ENCODE data around the gene JAK1. TPM values are rescaled to one million over a fixed set of nuclear protein-coding genes. Genes with fewer than 3 reads are reported as not detected.

The JAK1 gene
- total RNA-seq, 1 donor from 2014 or later, result 106 TPM

DNA sequence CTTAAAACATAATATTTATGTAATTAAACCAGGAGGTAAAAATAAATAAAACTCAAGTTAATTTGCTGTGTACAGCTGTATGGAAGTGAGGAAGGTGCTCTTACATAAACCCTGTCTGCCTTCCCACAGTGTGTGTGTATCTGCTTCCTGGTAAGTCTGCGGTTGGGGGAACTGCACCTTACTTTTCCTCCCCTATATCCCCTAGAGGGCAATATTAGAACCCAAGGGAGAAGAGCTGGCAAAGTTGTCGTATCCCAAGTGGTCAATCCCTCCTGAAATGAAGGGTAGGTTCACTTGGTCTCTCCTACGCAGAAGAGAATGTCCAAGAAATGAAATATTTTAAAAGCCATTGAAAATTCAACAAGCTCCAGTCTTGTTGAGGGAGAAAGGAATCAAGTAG lies 17.8 kb upstream of the JAK1 start:
- Histone ChIP-seq H3K27me3 (ENCODE audit: low read depth) (no peaks in the 10 kb centered on the region), H3K36me3 (peaks cover 26% of the 10 kb centered on the region), H3K4me3 (no peak overlapping the region), H3K4me1 (peaks cover 12% of the 10 kb centered on the region), H3K9me3 (replicated peaks) (no peaks in the 10 kb centered on the region), H3K27ac (replicated peaks) (no peak overlapping the region)
- TF ChIP-seq CTCF (IDR thresholded peaks at IDR 0.05; ENCODE audit: borderline replicate concordance), result no peak
- intact Hi-C loops (cut with micrococcal nuclease), result no loop called here
- DNase-seq, result no peak

- Histone ChIP-seq H3K27me3 (ENCODE audit: low read depth) (no peaks in the 10 kb centered on the region), H3K9me3 (replicated peaks) (no peaks in the 10 kb centered on the region), H3K36me3 (peaks cover 33% of the 10 kb centered on the region), H3K4me1 (peaks cover 12% of the 10 kb centered on the region), H3K4me3 (no peak overlapping the region), H3K27ac (replicated peaks) (no peak overlapping the region)
- TF ChIP-seq CTCF (IDR thresholded peaks at IDR 0.05; ENCODE audit: borderline replicate concordance), result no peak
- intact Hi-C loops (cut with micrococcal nuclease), result no loop called here
- DNase-seq, result no peak
Measured at GRCh38 chr1:64983110-64983509, 16.8 kb upstream of the JAK1 start.

DNA sequence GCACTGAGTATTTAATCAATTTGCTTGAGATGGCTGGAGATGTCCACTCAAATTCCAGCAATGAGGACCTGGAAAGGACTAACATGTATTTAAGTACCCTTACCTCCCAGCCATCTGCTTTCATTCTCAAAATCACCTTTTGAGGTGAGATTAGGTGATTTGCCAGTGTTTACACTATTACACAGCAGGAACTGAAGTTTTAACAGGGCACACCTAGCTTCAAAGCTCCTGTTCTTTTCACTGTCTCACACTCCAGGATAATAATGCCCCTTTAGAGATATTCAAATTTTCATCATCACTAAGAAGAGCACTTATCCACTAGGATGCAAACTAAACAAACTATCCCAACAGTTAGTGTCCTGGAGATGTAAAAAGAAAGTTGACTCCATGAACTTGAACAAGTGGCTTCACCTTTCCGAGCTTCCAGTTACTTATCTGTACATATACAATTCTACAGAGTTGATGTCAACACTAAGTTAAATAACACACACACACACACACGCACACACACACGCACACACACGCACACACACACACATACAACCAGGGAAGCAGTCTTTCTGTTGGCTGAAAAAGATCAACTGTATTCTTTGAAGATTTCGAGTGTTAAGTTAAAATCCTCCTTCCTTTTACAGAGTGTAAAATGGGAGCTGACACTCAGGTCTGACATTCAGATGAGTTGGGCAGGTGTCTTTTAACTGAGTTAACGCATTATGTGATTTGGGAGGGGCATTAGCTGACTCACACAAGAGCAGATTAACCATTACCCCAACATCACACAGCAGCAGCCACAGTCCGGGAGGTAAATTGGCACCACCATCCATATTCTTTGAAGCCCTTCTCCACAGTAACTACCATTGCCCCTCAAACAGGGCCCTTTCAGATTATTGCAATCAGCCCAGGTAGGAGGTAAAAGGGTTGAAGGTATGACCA lies 15.5 kb upstream of the JAK1 start:
- no peak overlapping the region for H3K27ac ChIP-seq (replicated peaks)
- intact Hi-C loops (cut with micrococcal nuclease), result no loop called here
- H3K27me3 ChIP-seq (ENCODE audit: low read depth), result no peaks in the 10 kb centered on the region
- peaks cover 2% of the 10 kb centered on the region for H3K4me1 ChIP-seq
- TF ChIP-seq CTCF (IDR thresholded peaks at IDR 0.05; ENCODE audit: borderline replicate concordance), result no peak
- no peaks in the 10 kb centered on the region for H3K9me3 ChIP-seq (replicated peaks)
- DNase-seq, result no peak
- H3K4me3 ChIP-seq, result no peak overlapping the region
- H3K36me3 ChIP-seq, result peaks cover 29% of the 10 kb centered on the region

- Histone ChIP-seq H3K9me3 (replicated peaks) (no peaks in the 10 kb centered on the region), H3K36me3 (peaks cover 31% of the 10 kb centered on the region), H3K4me1 (peaks cover 6% of the 10 kb centered on the region), H3K27me3 (ENCODE audit: low read depth) (no peaks in the 10 kb centered on the region), H3K4me3 (no peak overlapping the region), H3K27ac (replicated peaks) (no peak overlapping the region)
- no peak for TF ChIP-seq CTCF (IDR thresholded peaks at IDR 0.05; ENCODE audit: borderline replicate concordance)
- intact Hi-C loops (cut with micrococcal nuclease), result no loop called here
- DNase-seq, result no peak
Measured at GRCh38 chr1:64980745-64981600, 14.6 kb upstream of the JAK1 start.

DNA sequence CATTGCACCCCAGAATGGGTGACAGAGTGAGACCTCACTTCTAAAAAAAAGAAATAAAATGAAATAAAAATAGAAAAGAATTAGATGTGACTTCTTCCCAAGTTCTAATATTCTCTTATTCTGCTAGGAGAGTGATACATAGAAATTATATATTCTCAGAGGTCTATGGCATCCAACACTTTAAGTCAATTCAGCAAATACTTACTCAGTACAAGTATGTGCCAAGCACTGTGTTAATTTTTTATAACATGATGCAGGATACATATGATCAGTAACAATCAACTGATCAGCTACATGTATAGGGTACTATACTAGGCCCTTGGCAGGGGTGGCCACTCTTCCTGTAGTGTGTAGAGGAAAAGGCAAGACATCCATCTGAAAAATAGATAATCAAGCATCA lies 13.0 kb upstream of the JAK1 start:
- TF ChIP-seq CTCF (IDR thresholded peaks at IDR 0.05; ENCODE audit: borderline replicate concordance), result no peak
- no peaks in the 10 kb centered on the region for H3K9me3 ChIP-seq (replicated peaks)
- peaks cover 6% of the 10 kb centered on the region for H3K4me1 ChIP-seq
- H3K36me3 ChIP-seq, result peaks cover 18% of the 10 kb centered on the region
- no peak overlapping the region for H3K4me3 ChIP-seq
- H3K27ac ChIP-seq (replicated peaks), result no peak overlapping the region
- no peaks in the 10 kb centered on the region for H3K27me3 ChIP-seq (ENCODE audit: low read depth)
- intact Hi-C loops (cut with micrococcal nuclease), result no loop called here
- no peak for DNase-seq

Measured in left ventricle myocardium inferior (tissue), 1 donor.